ENCODE results near the gene TNFRSF19. TPM values are rescaled to one million over a fixed set of nuclear protein-coding genes. Genes with fewer than 3 reads are reported as not detected.

The TNFRSF19 gene
- total RNA-seq, 1 donor from 2014 or later, result 1.6 TPM

GRCh38 chr13:23678795-23679194 lies 108.6 kb downstream of the TNFRSF19 start:
- H3K9me3 Mint-ChIP-seq (ENCODE audit: unreplicated experiment), result peaks cover 2% of the 10 kb centered on the region
- no peak overlapping the region for H3K27ac Mint-ChIP-seq (ENCODE audit: unreplicated experiment)
- TF ChIP-seq CTCF (IDR thresholded peaks at IDR 0.05), result no peak
- no peaks in the 10 kb centered on the region for H3K27me3 Mint-ChIP-seq (ENCODE audit: unreplicated experiment)
- H3K4me3 Mint-ChIP-seq (ENCODE audit: unreplicated experiment), result no peak overlapping the region
- H3K4me1 Mint-ChIP-seq (ENCODE audit: unreplicated experiment), result peaks cover 8% of the 10 kb centered on the region
- no peaks in the 10 kb centered on the region for H3K36me3 Mint-ChIP-seq (ENCODE audit: unreplicated experiment)
- no peak for DNase-seq (ENCODE audit: extremely low spot score, unreplicated experiment)

- DNase-seq (ENCODE audit: extremely low spot score, unreplicated experiment), result no peak
- no peaks in the 10 kb centered on the region for H3K36me3 Mint-ChIP-seq (ENCODE audit: unreplicated experiment)
- no peak for TF ChIP-seq CTCF (IDR thresholded peaks at IDR 0.05)
- no peaks in the 10 kb centered on the region for H3K27me3 Mint-ChIP-seq (ENCODE audit: unreplicated experiment)
- H3K4me3 Mint-ChIP-seq (ENCODE audit: unreplicated experiment), result no peak overlapping the region
- peaks cover 3% of the 10 kb centered on the region for H3K9me3 Mint-ChIP-seq (ENCODE audit: unreplicated experiment)
- H3K27ac Mint-ChIP-seq (ENCODE audit: unreplicated experiment), result no peak overlapping the region
- peaks cover 7% of the 10 kb centered on the region for H3K4me1 Mint-ChIP-seq (ENCODE audit: unreplicated experiment)
These were observed 109.0 kb downstream of the TNFRSF19 start for GRCh38 chr13:23679220-23679619.

- H3K27ac Mint-ChIP-seq (ENCODE audit: unreplicated experiment), result no peak overlapping the region
- H3K4me3 Mint-ChIP-seq (ENCODE audit: unreplicated experiment), result no peak overlapping the region
- no peaks in the 10 kb centered on the region for H3K36me3 Mint-ChIP-seq (ENCODE audit: unreplicated experiment)
- peaks cover 3% of the 10 kb centered on the region for H3K9me3 Mint-ChIP-seq (ENCODE audit: unreplicated experiment)
- DNase-seq (ENCODE audit: extremely low spot score, unreplicated experiment), result no peak
- no peak for TF ChIP-seq CTCF (IDR thresholded peaks at IDR 0.05)
- H3K4me1 Mint-ChIP-seq (ENCODE audit: unreplicated experiment), result peaks cover 5% of the 10 kb centered on the region
- no peaks in the 10 kb centered on the region for H3K27me3 Mint-ChIP-seq (ENCODE audit: unreplicated experiment)
These were observed 110.8 kb downstream of the TNFRSF19 start for GRCh38 chr13:23680845-23681669.

- H3K4me1 Mint-ChIP-seq (ENCODE audit: unreplicated experiment), result peaks cover 5% of the 10 kb centered on the region
- TF ChIP-seq CTCF (IDR thresholded peaks at IDR 0.05), result no peak
These were observed 112.9 kb downstream of the TNFRSF19 start for GRCh38 chr13:23683084-23683483.

GRCh38 chr13:23684647-23685046 lies 114.4 kb downstream of the TNFRSF19 start:
- TF ChIP-seq CTCF (IDR thresholded peaks at IDR 0.05), result no peak
- no peaks in the 10 kb centered on the region for H3K36me3 Mint-ChIP-seq (ENCODE audit: unreplicated experiment)

More at GRCh38 chr13:23683084-23683483, 112.9 kb downstream of the TNFRSF19 start:
- Mint-ChIP-seq H3K9me3 (ENCODE audit: unreplicated experiment) (peaks cover 3% of the 10 kb centered on the region), H3K36me3 (ENCODE audit: unreplicated experiment) (no peaks in the 10 kb centered on the region), H3K27ac (ENCODE audit: unreplicated experiment) (no peak overlapping the region), H3K27me3 (ENCODE audit: unreplicated experiment) (no peaks in the 10 kb centered on the region), H3K4me3 (ENCODE audit: unreplicated experiment) (no peak overlapping the region)
- no peak for DNase-seq (ENCODE audit: extremely low spot score, unreplicated experiment)

More at GRCh38 chr13:23684647-23685046, 114.4 kb downstream of the TNFRSF19 start:
- Mint-ChIP-seq H3K4me3 (ENCODE audit: unreplicated experiment) (no peak overlapping the region), H3K9me3 (ENCODE audit: unreplicated experiment) (peaks cover 3% of the 10 kb centered on the region), H3K27me3 (ENCODE audit: unreplicated experiment) (no peaks in the 10 kb centered on the region), H3K27ac (ENCODE audit: unreplicated experiment) (no peak overlapping the region), H3K4me1 (ENCODE audit: unreplicated experiment) (no peaks in the 10 kb centered on the region)
- DNase-seq (ENCODE audit: extremely low spot score, unreplicated experiment), result no peak
